Upper lobe of left lung (tissue), 6 donors: ENCODE data around the gene WDR17. TPM values are rescaled to one million over a fixed set of nuclear protein-coding genes. Genes with fewer than 3 reads are reported as not detected.

Experiments
- ATAC-seq, 2 donors: fragments of 200-7000 bp; cut with Tn5 transposase; one replicate each; pipeline ENCODE4 v1.9.1; 2022; ENCODE audit warnings: mild to moderate bottlenecking in 2 of 2, moderate library complexity in 2 of 2; ENCODE audit not compliant: low FRiP score in 2 of 2
- DNase-seq, 2 donors: peaks; one replicate each; pipeline ENCODE4 v3.0.0-alpha.2; 2019 to 2020
- H3K27ac ChIP-seq, 4 donors: fragments of 200-600 bp; sonication (generic); one replicate each; pipeline ENCODE4 v1.5.1; 2016 to 2019
- H3K27me3 ChIP-seq, 4 donors: fragments of 200-600 bp; sonication (generic); one replicate each; pipeline ENCODE4 v1.5.1; 2017 to 2019
- H3K36me3 ChIP-seq, 4 donors: fragments of 200-600 bp; sonication (generic); one replicate each; pipeline ENCODE4 v1.5.1; 2016 to 2019
- H3K4me1 ChIP-seq, 4 donors: fragments of 200-600 bp; sonication (generic); one replicate each; pipeline ENCODE4 v1.5.1; 2018 to 2019
- H3K4me3 ChIP-seq, 4 donors: fragments of 200-600 bp; sonication (generic); one replicate each; pipeline ENCODE4 v1.5.1; 2017 to 2019; ENCODE audit warnings: mild to moderate bottlenecking in 2 of 4, moderate library complexity in 1 of 4
- H3K9me3 ChIP-seq, 4 donors: fragments of 200-600 bp; sonication (generic); one replicate each; pipeline ENCODE4 v1.5.1; 2018 to 2019
- CTCF ChIP-seq, 6 experiments: fragments of 450-650 bp in 4 of 6; fragments of 200-600 bp in 2 of 6; sonication (generic) in 2 of 6; IDR thresholded peaks; one replicate each; pipeline ENCODE4 v1.5.1; 2016 to 2019; ENCODE audit warnings: antibody characterized with exemption in 6 of 6
- EP300 ChIP-seq, 4 donors: sonication (generic); formaldehyde crosslinking; IDR thresholded peaks; one replicate each; pipeline ENCODE4 v1.5.1; 2017; ENCODE audit warnings: antibody characterized with exemption in 4 of 4, control low read depth in 2 of 4
- POLR2A ChIP-seq, 4 donors: fragments of 450-650 bp; IDR thresholded peaks; one replicate each; pipeline ENCODE4 v1.5.1; 2016 to 2017; ENCODE audit warnings: antibody characterized with exemption in 4 of 4, mild to moderate bottlenecking in 2 of 4
- POLR2AphosphoS5 ChIP-seq, 2 donors: sonication (generic); formaldehyde crosslinking; IDR thresholded peaks; one replicate each; pipeline ENCODE4 v1.5.1; 2017; ENCODE audit warnings: antibody characterized with exemption in 2 of 2
- WGBS, 2 donors: methylation state at CpG; one replicate each; pipeline ENCODE4 v1.1.5; 2017 to 2018; 5-methylcytosine and 5-hydroxymethylcytosine counted together
- total RNA-seq, 6 donors: library from RNA; depleted of rRNA in 4 of 6; stranded (reverse); fragments of >200 nt in 4 of 6; gene quantifications; one replicate each; pipeline versions ENCODE4 v1.1.0 to v1.2.1, GENCODE V29; 2016 to 2021
- donor health status: DM: no; HTN: no; CAD: no; lungs with moderate emphysema.
- donor health status: DM: no; HTN: yes; CAD: no; lungs with severe emphysema.

WDR17 gene
- total RNA-seq, 6 donors from 2014 or later = 2.8 to 8.5 (median 3.5) TPM

GRCh38 chr4:176066757-176067156 is 1.1 kb downstream of the WDR17 start:
- DNase-seq (no peak), ATAC-seq (no peak)
- WGBS, 2 donors = 86 to 89% methylated on average over 6 of the region's 6 CpGs
- no peaks in the 10 kb centered on the region for H3K27me3 ChIP-seq
- H3K27ac ChIP-seq = no peak overlapping the region
- no peak overlapping the region for H3K4me3 ChIP-seq
- H3K36me3 ChIP-seq = no peaks in the 10 kb centered on the region
- H3K9me3 ChIP-seq = no peaks in the 10 kb centered on the region
- TF ChIP-seq POLR2AphosphoS5 (IDR thresholded peaks at IDR 0.05) (no peak), CTCF (IDR thresholded peaks at IDR 0.05) (no peak), EP300 (IDR thresholded peaks at IDR 0.05) (no peak), POLR2A (IDR thresholded peaks at IDR 0.05) (no peak)
- peaks cover 0 to 13% (median 0%) of the 10 kb centered on the region in 4 donors for H3K4me1 ChIP-seq

GRCh38 chr4:176077561-176077960 is 11.9 kb downstream of the WDR17 start:
- TF ChIP-seq CTCF (IDR thresholded peaks at IDR 0.05) = no peak
- no peak for TF ChIP-seq EP300 (IDR thresholded peaks at IDR 0.05)
- no peak for TF ChIP-seq POLR2AphosphoS5 (IDR thresholded peaks at IDR 0.05)
- no peak for TF ChIP-seq POLR2A (IDR thresholded peaks at IDR 0.05)
- H3K4me1 ChIP-seq = no peaks in the 10 kb centered on the region
- no peaks in the 10 kb centered on the region for H3K27me3 ChIP-seq
- no peak overlapping the region for H3K4me3 ChIP-seq
- no peaks in the 10 kb centered on the region for H3K9me3 ChIP-seq
- no peaks in the 10 kb centered on the region for H3K36me3 ChIP-seq
- DNase-seq (no peak), ATAC-seq (no peak)
- no peak overlapping the region for H3K27ac ChIP-seq

- Histone ChIP-seq H3K27me3 (no peaks in the 10 kb centered on the region), H3K27ac (no peak overlapping the region), H3K4me3 (no peak overlapping the region), H3K4me1 (no peaks in the 10 kb centered on the region), H3K9me3 (no peaks in the 10 kb centered on the region), H3K36me3 (no peaks in the 10 kb centered on the region)
- DNase-seq (no peak), ATAC-seq (no peak)
- TF ChIP-seq POLR2AphosphoS5 (IDR thresholded peaks at IDR 0.05) = no peak
- TF ChIP-seq CTCF (IDR thresholded peaks at IDR 0.05) = no peak
- TF ChIP-seq EP300 (IDR thresholded peaks at IDR 0.05) = no peak
- no peak for TF ChIP-seq POLR2A (IDR thresholded peaks at IDR 0.05)
- WGBS, 2 donors = 60 to 68% methylated on average over 2 of the region's 2 CpGs
These were observed 19.1 kb downstream of the WDR17 start for GRCh38 chr4:176084769-176085168.

- Histone ChIP-seq H3K36me3 (no peaks in the 10 kb centered on the region), H3K4me1 (no peaks in the 10 kb centered on the region), H3K27ac (no peak overlapping the region), H3K27me3 (no peaks in the 10 kb centered on the region), H3K9me3 (no peaks in the 10 kb centered on the region), H3K4me3 (no peak overlapping the region)
- WGBS, 2 donors = 26 to 58% methylated on average over 2 of the region's 2 CpGs
- TF ChIP-seq CTCF (IDR thresholded peaks at IDR 0.05) (no peak), POLR2AphosphoS5 (IDR thresholded peaks at IDR 0.05) (no peak)
- ATAC-seq (peak in 1 of 2 donors; percentile 78), DNase-seq (no peak)
These were observed 24.5 kb downstream of the WDR17 start for GRCh38 chr4:176090115-176090514.

GRCh38 chr4:176099314-176099713 is 33.7 kb downstream of the WDR17 start:
- ATAC-seq = no peak
- 88 to 90% methylated on average over 2 of the region's 2 CpGs for WGBS, 2 donors
- Histone ChIP-seq H3K27me3 (no peaks in the 10 kb centered on the region), H3K36me3 (no peaks in the 10 kb centered on the region), H3K9me3 (no peaks in the 10 kb centered on the region), H3K4me1 (no peaks in the 10 kb centered on the region), H3K27ac (no peak overlapping the region), H3K4me3 (no peak overlapping the region)
- TF ChIP-seq POLR2AphosphoS5 (IDR thresholded peaks at IDR 0.05) = no peak
- no peak for TF ChIP-seq CTCF (IDR thresholded peaks at IDR 0.05)
- no peak for TF ChIP-seq POLR2A (IDR thresholded peaks at IDR 0.05)
- no peak for TF ChIP-seq EP300 (IDR thresholded peaks at IDR 0.05)
- DNase-seq = no peak
